A549 (cell line): Measurements from ENCODE around the gene TUBA1B.

Experiments used
- CEBPB ChIP-seq, 2 experiments: fragments of >200 bp in 1 of 2; sonication (Bioruptor Twin) in 1 of 2; formaldehyde crosslinking in 1 of 2; IDR thresholded peaks; 2 replicates each; pipeline ENCODE4 v1.6.1; 2012 to 2016
- CHD4 ChIP-seq: fragments of 200-600 bp; sonication (generic); IDR thresholded peaks from 2 replicates; pipeline ENCODE4 v1.6.1; 2016; ENCODE audit warnings: antibody characterized with exemption, mild to moderate bottlenecking, borderline replicate concordance
- EHMT2 ChIP-seq: fragments of 200-600 bp; sonication (generic); IDR thresholded peaks from 2 replicates; pipeline ENCODE4 v1.6.1; 2016; ENCODE audit warnings: antibody characterized with exemption, low read depth, mild to moderate bottlenecking, moderate library complexity
- EP300 ChIP-seq, 2 experiments: fragments of >200 bp; sonication (Bioruptor Twin); formaldehyde crosslinking; IDR thresholded peaks; 2 replicates in 1 of 2; 3 replicates in 1 of 2; pipeline ENCODE4 v1.6.1; 2016 to 2017
- ESRRA ChIP-seq: fragments of 150-350 bp; IDR thresholded peaks from 2 replicates; pipeline ENCODE4 v1.6.1; 2014; ENCODE audit warnings: mild to moderate bottlenecking, low read length, borderline replicate concordance
- RCOR1 ChIP-seq: fragments of 150-350 bp; IDR thresholded peaks from 2 replicates; pipeline ENCODE4 v1.6.1; 2014; ENCODE audit warnings: antibody characterized with exemption, low read length, low read depth
- RFX5 ChIP-seq: fragments of 450-650 bp; IDR thresholded peaks from 2 replicates; pipeline ENCODE4 v1.7.1; 2014; ENCODE audit warnings: antibody characterized with exemption, mild to moderate bottlenecking, moderate library complexity
- USF2 ChIP-seq: fragments of 450-650 bp; IDR thresholded peaks from 2 replicates; pipeline ENCODE4 v1.6.1; 2014; ENCODE audit warnings: antibody characterized with exemption
- TF ChIP-seq, protein P1 (sequence below): fragments of >200 bp; sonication (Bioruptor Twin); formaldehyde crosslinking; IDR thresholded peaks from 3 replicates; pipeline ENCODE4 v1.5.1; 2016
- TF ChIP-seq, protein P2 (sequence below): IDR thresholded peaks from 2 replicates; pipeline ENCODE4 v1.6.1; 2012; ENCODE audit warnings: low read depth, borderline replicate concordance

- TF ChIP-seq, protein P1, sequence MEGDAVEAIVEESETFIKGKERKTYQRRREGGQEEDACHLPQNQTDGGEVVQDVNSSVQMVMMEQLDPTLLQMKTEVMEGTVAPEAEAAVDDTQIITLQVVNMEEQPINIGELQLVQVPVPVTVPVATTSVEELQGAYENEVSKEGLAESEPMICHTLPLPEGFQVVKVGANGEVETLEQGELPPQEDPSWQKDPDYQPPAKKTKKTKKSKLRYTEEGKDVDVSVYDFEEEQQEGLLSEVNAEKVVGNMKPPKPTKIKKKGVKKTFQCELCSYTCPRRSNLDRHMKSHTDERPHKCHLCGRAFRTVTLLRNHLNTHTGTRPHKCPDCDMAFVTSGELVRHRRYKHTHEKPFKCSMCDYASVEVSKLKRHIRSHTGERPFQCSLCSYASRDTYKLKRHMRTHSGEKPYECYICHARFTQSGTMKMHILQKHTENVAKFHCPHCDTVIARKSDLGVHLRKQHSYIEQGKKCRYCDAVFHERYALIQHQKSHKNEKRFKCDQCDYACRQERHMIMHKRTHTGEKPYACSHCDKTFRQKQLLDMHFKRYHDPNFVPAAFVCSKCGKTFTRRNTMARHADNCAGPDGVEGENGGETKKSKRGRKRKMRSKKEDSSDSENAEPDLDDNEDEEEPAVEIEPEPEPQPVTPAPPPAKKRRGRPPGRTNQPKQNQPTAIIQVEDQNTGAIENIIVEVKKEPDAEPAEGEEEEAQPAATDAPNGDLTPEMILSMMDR = no peak
- TF ChIP-seq ESRRA (no peak), EHMT2 (no peak), RFX5 (no peak), RCOR1 (no peak), USF2 (no peak), EP300 (IDR thresholded peaks at IDR 0.05) (no peak), CHD4 (no peak), CEBPB (IDR thresholded peaks at IDR 0.05) (no peak)
- TF ChIP-seq, protein P2, sequence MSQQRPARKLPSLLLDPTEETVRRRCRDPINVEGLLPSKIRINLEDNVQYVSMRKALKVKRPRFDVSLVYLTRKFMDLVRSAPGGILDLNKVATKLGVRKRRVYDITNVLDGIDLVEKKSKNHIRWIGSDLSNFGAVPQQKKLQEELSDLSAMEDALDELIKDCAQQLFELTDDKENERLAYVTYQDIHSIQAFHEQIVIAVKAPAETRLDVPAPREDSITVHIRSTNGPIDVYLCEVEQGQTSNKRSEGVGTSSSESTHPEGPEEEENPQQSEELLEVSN = no peak
These were observed 51.4 kb downstream of the TUBA1B start for GRCh38 chr12:49079793-49080192.
